GM13977 (cell line): ENCODE data around the gene NXPH4.

ENCODE experiments used
- DNase-seq: peaks from one replicate; pipeline ENCODE4 v3.0.0; 2012; ENCODE audit warnings: low spot score
- in situ Hi-C: fragments of 300-500 bp; cut with MboI; formaldehyde crosslinking; loops from one replicate; pipeline ENCODE4 v1.12.0; 2022; ENCODE audit warnings: low sequenced_read_pairs, low pct_unique_long_range_greater_than_20kb, mixed read lengths, inconsistent platforms; ENCODE audit not compliant: unreplicated experiment
- TF ChIP-seq, protein P1 (sequence below): IDR thresholded peaks from 2 replicates; pipeline ENCODE4 v1.5.1; 2012; ENCODE audit warnings: mild to moderate bottlenecking, control low read depth; ENCODE audit not compliant: insufficient read depth; ENCODE audit errors: extremely low read depth, missing control alignments

NXPH4 gene

DNA sequence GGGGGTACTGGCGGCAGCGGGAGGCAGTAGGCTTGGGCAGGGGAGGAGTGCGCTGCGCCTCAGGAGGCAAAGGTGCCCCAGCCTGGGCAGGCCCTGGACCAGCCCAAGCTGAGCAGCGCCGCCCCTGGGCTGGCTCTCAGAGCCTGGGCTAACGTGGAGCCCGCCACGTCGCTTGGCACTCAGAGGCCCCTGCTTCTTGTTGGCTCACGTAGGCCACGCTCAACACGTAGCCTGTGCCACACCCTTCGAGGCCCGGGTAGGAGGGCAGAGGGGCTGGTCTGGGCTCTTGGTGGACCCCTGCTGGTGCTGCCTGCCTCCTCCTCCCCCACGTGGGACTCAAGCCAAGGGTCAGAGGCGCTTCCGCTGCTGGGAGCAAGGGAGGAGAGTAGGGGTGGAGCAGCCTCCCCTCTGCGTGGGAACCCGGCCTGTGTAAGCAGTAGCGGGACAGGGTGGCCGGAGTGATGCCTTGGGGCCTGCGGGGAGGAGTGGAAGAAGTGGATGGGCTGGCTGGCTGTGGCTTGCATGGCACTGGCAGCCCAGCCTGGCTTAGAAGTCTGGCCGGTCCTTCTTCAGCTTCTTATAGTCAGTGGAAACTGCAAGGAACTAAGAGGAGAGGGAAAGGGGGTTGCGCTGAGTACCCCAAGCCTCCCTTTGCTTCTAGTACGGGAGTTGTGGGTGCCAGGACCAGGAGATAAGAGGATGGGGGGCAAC, 18.6 kb downstream of the NXPH4 start:
- TF ChIP-seq, protein P1, sequence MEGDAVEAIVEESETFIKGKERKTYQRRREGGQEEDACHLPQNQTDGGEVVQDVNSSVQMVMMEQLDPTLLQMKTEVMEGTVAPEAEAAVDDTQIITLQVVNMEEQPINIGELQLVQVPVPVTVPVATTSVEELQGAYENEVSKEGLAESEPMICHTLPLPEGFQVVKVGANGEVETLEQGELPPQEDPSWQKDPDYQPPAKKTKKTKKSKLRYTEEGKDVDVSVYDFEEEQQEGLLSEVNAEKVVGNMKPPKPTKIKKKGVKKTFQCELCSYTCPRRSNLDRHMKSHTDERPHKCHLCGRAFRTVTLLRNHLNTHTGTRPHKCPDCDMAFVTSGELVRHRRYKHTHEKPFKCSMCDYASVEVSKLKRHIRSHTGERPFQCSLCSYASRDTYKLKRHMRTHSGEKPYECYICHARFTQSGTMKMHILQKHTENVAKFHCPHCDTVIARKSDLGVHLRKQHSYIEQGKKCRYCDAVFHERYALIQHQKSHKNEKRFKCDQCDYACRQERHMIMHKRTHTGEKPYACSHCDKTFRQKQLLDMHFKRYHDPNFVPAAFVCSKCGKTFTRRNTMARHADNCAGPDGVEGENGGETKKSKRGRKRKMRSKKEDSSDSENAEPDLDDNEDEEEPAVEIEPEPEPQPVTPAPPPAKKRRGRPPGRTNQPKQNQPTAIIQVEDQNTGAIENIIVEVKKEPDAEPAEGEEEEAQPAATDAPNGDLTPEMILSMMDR = no peak
- DNase-seq = no peak

GRCh38 chr12:57235728-57236131, 19.1 kb downstream of the NXPH4 start:
- TF ChIP-seq, protein P1 = no peak
- in situ Hi-C loops = no loop called here

More for the DNA sequence above, 18.6 kb downstream of the NXPH4 start:
- in situ Hi-C loops = no loop called here

GRCh38 chr12:57236201-57236924, 19.8 kb downstream of the NXPH4 start:
- in situ Hi-C loops = no loop called here
- TF ChIP-seq, protein P1 = no peak
- no peak for DNase-seq

More at GRCh38 chr12:57235728-57236131, 19.1 kb downstream of the NXPH4 start:
- DNase-seq = no peak

- TF ChIP-seq, protein P1 = no peak
- in situ Hi-C loops = no loop called here
- DNase-seq = no peak
Observed at GRCh38 chr12:57236925-57237595, 20.5 kb downstream of the NXPH4 start.

- TF ChIP-seq, protein P1 = no peak
- DNase-seq = no peak
- in situ Hi-C loops = no loop called here
Observed at GRCh38 chr12:57237596-57237931, 21.0 kb downstream of the NXPH4 start.

DNA sequence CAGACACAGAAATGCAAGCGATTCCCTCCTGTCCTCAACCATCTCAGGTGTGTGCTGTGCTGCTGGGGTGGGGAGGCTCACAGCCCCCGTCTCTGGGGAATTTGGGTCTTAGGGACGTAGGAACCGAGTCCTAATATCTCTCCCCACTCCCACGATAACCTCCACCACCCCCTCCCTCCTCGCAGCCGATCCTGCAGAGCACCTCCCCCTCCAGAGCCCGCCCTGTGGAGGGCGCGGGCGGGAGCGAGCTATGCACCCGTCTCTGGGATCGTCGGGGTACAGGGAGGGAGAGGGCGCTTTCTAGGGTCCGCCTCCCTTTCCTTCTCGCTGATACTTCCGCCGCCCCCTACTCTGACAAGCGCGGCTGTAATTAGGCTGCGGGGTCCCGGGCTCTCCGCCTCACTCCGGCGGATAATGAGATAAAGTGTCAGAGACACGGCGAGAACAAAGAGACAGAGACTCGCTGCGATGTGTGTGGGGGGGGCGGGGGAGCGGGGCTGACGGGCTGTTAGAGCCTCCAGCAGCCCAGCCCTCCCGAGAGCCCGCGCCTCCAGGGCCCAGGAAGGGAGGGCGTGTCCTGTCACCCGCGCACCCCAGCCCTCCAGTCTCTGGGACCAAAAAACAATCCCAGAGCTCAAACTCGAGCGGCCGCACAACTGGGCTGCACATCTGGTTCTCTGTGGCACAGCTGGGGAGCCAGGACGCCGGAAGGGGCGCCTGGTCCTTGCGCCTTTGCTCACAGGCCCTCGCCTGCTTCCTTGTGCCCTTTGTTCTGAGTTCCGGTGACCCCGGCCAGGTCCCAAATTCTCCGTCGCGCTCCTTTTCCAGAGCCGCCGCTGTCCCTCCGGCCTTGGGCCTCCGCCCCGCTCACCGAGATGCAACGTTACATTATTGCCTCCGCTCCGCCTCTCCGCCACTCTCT, 21.6 kb downstream of the NXPH4 start:
- in situ Hi-C loops = no loop called here
- TF ChIP-seq, protein P1 = peak; percentile 1
- DNase-seq = no peak
